GM21515 (cell line): ENCODE results near the gene RTP5.
"Not testable (repeated sequence)": the region's sequence is repeated elsewhere in the genome, so short reads cannot be mapped to it uniquely, and the experiment has no call there.

Experiments used
- ATAC-seq: cut with Tn5 transposase; IDR thresholded peaks from one replicate; pipeline ENCODE4 v1.9.1; 2021; ENCODE audit not compliant: unreplicated experiment

Gene RTP5

DNA sequence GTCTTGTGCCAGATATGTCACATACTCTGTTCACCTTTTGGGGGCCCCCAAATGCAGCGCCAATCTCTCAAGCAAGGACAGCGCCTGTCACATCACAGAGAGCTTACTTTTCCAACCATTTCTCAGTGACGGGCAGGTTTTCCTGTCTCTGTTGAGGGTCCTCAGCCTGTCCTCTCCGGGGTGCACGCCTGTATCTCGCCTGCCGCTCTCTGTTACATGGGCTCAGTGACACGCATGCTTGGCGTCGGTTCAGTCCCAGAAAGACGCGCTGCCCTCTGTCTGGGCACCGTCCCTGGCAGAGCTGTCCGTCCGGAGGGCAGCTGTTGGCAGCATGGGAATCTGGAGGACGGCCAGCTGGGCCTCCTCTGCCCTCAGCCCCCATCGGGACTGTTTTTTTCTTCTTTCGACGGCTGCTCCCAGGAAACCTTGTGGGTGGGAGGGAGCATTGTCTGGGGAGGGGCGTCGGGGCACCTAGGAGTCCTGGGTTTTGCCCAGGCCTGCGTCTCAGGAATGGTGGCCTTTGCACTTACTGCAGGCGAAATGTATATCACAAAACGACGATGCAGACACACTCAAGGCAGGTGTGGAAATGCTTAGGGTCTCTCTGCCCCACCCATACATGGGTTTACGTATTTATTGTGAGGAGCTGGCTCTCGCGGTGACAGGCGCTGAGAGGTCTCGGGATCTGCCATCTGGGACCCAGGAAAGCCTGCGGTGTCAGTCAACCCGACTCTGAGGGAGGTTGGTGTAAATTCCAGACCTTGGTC lies 30.9 kb downstream of the RTP5 start:
- ATAC-seq: no peak

DNA sequence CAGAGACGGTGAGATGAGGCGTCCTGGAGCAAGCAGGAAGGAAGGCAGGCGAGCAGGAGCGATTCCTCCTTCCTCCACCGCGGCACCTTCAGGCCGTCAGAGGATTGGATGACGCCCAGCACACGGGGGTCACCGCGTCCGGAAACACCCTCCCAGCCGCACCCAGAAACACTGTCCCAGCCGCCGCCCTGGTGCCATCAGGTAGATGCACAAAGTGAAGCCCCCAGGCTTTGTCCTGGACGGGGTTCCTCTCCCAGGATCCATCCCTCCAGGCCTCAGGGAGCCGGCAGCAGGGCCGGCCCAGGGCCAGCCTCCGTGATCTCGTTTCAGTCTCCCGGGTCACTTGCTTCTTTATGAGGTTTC lies 31.5 kb downstream of the RTP5 start:
- no peak for ATAC-seq

DNA sequence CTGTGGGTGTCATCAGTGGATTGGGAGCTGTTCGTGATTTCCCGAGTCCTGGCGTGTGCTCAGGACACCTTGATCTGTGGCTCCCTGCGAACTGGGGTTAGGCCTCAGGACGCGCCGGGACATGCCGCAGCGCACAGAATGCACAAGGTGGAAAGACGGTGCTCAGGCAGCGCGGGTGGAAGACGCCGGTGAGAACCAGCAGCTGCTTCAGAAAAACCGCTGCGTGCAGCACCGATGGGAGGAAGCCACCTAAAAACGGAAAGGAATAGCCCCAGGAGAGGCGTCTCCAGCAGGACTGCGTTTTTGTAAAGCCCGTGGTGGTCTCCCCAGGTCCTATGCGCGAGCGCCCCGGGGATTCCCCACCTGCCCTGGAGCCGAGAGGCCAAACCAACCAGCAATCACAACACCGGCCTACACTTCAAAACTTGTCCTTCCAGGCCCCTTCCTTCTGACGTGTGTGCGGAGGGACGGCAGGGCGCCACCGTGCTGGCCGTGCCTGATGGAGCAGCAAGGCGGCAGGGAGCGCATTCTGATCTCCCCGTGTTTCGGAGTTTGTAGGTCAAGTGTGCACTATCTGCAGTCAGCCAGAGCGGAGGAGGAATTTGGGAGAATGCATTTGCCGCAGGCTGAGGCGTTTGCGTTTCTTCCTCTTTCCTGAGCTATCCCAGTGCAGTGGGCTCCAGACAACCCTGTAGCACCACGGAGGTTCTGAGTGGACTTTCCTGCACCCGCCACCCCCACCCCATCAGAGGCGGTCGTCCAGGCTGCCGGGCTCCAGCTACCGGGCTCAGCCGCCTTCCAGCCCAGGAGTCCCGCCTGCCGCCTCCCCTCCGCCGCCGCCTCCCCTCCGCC lies 32.2 kb downstream of the RTP5 start:
- no peak for ATAC-seq

DNA sequence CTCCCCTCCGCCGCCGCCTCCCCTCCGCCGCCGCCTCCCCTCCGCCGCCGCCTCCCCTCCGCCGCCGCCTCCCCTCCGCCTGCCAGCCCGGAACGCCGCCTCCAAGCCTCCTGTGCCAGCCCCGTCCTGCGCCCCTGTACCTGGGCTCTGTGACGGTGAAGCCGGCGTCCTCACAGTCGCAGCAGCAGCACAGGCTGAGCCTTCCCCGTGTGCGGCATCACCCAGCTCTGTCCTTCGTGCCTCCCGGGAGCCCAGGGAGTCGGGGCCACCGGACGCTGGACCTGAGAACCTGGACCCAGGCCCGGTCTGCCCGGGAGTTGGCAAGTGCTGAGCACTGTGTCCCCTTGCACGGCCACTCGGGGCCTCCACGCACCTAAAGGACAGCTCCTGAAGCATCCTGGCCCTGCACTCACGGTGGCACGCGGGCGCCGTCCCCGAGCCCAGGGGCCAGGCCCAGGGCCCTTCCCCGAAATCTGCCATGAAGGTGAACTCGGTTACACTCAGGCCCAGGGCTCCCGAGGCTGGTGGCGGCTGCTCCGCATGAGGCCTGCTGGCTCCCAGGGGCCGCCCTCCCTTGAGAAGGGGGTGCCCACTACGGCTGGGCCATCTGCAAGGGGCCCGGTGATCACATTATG lies 32.9 kb downstream of the RTP5 start:
- no peak for ATAC-seq

DNA sequence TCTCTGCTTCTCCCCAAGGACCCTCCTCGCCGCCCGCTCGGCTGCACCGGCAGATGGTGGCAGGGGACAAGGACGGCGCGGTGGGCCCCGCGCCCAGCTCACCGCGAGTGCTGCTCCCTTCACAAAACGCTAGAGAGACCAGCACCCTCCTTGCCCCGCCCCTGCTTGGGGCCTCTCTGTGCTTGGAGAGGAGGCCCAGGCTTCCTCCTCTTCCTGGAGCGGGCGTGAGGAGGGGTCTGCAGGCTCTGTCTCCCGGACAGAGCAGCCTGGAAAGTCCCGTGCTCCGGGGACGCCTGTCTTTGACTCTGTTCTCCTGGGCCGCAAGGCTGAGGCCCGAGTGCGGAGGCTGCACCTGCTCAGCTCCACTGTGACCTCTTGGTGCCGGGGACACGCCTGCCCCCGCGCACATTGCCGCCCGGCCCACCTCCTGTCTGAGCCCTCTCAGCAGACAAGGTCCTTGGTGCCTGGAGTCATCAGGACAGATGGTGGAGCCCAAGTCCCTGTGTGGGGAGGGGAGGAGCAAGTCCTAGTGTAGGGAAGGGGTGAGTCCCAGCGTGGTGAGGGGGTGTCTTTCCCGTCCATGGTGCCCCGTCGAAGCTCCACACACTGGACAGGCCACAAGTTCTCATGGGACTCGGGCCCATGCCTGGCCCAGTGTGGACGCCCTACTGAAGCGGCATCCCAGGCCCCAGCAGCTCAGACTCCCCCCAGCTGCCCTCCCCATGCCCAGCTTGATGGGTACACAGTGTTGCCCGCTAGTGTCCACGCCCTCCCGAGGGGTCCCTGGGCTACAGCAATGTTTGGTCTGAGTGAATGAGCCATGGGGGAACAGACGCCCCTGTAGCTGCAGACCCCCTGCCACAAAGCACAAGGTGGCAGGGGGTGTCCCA lies 33.8 kb downstream of the RTP5 start:
- no peak for ATAC-seq

DNA sequence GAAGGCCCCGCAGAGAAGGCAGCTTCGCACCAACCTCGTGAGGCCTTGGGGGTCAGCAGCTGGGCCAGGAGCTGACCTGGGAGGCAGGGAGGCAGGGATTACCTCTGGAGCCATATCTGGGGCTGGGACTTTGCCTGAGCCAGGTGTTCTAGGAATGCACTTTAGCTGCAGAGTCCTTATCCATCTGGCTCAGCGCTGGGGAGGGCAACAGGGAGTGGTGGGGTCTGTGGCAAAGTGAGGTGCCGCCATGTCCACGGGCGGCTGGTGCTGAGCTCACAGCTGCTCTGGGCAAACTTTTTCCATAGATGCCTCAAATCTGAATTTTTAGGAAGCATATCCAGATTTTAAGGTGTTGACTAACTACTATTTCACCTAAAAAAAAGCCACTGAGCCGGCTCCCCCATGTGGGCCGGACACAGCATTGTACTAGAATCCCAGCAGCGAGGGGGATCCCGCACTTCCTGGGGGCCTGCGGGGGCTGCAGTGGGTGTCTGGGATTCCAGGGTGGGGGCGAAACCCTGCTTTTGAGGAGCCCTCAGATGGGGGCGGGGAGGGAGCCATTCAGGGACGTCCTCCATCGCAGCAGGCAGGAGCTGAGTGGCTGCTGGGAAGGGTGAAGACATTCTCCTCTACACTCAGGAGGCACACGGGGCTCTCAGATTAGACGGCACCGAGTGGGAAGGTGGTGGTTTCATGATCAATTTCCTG lies 34.6 kb downstream of the RTP5 start:
- no peak for ATAC-seq

DNA sequence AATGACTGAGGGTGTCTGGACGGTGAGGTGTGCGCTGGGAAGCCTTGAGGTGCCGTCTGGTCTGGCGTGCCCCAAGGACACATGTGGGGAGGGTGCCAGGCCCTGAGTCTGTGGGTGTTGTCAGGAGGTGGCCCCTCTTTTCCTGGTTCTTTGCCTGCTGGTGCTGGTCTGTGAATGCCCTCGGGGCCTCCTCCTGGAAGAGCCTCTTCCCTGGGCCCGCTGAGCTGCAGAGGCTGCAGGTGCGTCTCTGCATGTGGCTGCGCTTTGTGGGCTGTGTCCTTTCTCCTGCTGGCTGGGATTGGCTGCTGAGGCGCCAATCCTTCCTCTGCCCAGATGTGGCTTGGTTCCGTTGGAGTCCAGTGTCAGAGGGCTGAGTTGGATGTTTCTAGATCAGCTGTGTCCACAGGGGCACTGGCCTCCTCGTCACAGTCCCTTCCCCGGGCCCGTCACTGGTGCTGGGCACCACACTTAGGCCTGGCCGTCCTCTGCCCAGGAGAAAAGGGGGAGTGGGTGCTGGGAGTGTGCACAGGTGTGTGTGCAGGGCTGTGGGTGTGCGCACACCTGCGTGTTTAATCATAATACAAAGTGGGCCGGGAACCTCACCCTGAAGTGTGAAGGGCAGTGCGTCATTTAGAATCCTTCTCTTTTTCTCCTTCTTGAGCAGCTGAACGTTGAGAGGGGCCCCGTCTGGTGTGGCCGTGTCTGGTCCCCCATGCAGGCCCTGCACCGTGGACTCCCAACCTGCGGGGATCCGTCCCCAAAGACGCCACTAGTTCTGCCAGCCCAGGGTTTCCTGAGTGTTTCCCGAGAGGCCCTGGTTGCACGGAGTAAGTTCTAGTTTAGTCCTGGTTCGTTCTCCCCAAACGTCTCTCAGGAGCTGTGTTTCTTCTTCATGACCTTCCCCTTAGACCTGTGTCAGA lies 35.5 kb downstream of the RTP5 start:
- no peak for ATAC-seq

DNA sequence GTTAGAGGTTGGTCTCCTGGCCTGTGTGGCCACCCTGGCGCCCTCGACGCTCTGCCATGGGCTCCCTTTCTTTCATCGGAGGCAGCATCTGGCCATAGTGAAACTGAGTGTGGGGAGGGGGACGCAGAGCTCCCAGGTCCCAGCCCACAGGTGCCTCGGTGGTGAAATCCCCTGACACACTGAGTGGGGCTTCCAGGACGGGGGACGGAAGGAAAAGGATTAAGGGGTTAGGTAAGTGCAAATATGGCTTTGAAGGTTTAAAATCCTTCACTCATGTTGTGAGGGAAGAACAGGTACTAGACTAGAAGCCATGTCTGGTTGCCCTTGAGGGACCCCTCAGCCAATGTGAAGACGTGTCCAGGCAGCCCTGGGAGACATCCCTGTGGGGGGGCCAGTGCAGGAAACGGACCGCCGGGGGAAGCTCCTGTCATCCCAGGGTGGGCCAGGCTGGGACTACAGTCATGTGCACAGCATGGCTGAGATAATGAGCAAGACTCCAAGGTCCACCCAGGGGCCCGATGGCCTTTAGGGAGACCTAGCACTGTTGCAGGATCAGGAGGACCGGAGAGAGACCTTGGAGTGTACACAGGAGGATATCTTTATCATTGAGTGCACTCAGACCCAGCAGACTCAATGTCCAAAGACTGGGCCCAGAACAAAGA lies 36.3 kb downstream of the RTP5 start:
- ATAC-seq: no peak

DNA sequence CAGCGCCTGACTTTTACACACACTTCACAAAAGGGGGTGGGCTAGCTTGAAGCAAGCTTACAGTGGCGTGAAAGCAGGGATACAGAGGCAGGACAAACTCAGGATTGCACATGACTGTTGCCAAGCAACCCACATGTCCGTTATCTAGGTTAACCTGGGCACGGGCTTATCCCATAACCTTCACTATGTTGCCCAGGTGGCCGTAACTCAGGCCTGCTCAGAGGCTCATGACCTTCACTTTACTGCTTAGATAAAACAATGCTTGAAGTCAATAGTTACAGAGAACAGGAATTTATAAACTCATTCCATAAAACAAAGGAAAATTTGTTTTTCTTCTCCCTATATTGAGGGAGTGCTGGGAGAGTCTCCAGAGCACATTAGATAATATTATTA lies 36.8 kb downstream of the RTP5 start:
- ATAC-seq: not testable (repeated sequence)

DNA sequence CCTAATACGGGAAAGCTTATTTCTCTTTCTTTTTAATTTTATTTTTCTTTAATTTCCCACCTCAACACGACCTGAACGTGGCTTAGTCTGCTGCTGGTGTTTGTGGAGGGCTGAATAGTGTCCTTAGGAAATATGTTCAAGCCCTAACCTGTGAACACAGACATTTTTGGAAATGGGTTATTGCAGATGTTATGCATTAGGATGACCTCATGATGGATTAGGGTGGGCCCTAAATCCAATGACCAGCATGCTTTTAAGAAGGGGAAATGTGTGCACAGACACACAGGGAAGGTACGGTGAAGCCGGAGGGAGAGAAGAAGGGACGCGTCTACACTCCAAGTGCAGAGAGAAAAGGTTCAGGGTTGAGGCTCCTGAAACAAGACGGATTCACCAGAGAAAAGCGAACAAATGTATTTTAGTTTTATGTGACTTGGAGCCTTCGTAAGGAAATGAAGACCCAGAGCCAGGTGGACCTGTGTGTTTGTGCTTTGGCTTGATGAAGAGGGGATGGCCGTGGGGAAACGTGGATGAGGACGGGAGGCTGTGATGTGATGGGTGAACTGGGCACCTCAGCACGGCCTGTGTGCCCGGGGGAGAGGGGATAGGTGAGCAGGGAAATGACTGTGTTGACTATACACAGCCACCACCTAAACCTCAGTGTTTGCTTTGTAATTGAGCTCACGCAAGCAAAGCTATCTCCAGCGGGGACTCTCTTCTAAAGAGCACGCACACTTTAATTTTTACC lies 37.5 kb downstream of the RTP5 start:
- ATAC-seq: no peak

DNA sequence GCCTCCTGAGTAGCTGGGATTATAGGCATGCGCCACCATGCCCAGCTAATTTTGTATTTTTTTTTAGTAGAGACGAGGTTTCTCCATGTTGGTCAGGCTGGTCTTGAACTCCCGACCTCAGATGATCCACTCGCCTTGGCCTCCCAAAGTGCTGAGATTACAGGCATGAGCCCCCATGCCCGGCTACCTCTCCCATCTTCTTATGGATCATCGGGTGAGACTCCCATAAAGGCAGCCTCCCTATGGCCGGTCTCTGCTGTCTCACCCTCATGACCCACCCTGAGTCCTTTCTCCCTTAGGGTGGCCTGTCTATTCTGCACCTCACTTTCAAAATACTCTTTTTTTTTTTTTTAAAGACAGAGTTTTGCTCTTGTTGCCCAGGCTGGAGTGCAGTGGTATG lies 38.3 kb downstream of the RTP5 start:
- ATAC-seq: not testable (repeated sequence)

DNA sequence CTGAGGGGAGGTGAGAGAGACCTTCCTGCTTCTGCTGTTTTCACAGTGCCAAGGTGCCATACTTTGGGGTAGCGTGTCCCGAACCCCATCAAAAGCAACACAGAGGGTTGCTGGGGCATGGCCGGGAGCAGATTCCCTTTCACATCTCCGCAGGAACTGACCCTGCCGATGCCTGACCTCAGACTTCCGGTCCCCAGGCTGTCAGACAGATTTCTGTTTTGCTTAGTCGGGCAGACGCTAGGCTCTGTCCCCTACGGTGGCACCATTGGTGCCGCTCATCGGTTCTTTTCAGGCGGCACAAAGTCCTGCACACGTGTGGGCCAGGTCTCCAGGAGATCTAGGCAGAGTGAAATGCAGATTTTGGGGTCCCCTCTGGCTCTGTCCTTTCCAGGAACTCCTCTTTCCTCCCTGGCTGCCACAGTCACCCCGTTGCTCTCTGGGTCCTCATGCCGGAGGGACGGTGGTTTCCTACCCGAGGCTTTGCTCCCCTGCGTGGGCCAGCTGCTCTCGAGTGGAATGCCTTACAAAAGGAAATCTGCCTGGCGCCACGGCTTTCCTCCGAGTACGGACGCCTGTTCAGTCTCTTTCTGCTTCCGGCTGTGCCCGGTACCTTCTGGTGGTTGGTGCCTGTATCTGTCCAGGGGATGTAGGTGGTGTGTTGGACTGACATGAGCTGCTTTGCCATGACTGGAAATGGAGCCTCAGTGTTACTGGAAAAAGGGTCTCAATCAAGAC lies 39.3 kb downstream of the RTP5 start:
- no peak for ATAC-seq

DNA sequence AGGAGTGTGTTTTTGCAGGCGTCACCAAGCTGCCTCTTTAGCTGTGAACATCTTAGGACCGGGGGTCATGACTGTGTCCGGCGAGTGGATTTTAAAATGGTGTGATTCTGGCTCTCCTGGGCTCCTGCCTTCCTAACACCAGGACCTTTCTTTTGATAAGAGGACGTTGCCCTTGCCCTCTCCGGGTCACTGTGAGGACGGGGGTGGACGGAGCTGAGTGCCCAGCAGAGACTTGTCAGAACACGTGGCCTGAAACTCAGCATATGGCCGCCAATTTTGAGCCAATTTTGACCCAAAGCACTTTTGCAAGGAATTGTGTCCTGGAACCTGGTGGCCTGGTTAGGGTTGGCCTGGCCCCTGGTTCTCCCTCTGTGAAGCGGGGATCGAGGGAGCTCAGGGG lies 40.2 kb downstream of the RTP5 start:
- ATAC-seq: no peak

DNA sequence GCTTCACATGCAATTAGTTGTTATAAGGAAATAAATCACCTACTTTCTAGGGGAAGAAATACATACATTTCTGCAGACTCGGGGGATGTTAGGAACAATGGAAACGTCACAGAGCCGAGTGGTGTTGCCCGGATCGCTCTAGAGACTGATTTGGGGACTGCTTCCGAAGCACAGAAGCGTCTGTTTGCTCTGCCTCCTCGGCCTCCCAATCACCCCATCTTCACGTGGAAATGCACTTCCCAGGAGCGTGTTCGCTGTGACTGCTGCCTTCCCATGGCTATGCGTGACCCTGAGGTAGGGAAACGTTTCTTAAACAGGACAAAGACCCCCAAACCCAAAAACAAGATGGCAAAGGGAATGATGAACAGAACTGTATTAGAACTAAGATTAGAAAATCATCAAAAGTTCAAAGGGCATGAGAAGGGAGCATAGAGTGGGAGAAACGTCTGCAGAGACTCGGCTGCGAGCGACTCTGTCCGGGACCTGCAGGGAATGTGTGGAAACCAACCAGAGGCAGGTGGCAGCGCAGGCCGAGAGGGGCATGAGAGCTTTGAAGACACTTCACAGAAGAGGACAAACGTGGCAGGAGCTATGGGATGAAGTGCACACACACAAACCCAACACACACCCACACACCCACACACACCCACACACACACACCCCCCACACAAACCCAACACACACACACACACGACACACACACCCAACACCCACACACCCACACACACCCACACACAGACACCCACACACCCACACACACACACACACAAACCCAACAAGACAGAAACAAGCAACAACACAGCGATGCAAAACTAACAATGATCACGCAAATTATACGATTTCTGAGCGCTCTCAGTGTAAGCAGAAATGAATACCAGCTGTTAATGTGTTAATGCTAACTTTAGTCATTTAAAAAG lies 41.3 kb downstream of the RTP5 start:
- no peak for ATAC-seq

DNA sequence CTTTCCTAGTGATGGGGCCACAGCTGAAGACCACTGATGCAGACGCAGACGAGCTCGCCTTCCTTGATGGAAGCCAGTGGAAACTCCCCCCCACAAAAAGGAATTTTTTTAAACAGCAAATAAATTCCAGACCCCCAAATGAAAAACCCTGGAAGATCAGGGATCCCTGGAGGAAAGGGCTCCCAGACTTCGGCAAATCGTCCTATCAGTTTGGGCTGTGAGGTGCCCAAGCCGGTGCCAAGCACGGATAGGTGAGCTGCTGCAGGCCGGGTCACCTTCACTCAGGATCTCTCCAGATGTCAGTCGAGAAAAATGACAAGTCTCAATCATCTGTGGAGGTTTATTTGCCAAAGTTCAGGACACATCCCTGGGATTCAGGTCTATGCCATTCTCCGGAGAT lies 42.0 kb downstream of the RTP5 start:
- ATAC-seq: no peak

DNA sequence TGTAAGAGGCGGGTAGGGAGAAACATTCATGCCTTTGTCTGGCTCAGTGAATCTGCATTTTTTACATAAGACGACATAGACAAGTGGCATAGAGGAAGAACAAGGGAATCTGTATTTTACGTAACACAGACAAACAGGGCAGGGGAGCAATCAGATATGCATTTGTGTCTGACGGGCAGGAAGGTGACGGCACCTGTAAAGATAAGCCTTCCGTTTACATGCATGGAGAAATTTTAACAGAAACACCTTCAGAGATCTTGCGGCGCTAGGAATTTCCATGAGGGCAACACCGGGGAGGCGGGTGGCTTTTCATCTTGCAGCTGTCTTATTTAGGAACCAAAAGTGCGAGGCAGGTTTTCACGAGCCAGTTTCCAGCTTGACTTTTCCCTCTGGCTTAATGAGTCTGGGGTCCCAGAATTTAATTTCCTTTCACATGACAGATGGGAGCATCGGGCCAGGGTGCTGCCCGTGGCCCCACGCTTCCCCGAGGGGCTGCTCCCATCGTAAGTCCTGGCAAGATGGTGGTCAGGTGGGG lies 42.6 kb downstream of the RTP5 start:
- ATAC-seq: no peak
